DMS 273 (cell line): ENCODE data around the gene ENPP4.
"Not testable (repeated sequence)": the region's sequence is repeated elsewhere in the genome, so short reads cannot be mapped to it uniquely, and the experiment has no call there.

Experiments used
- DNase-seq: peaks from one replicate; lab custom pipeline; 2025; ENCODE audit not compliant: unreplicated experiment; lab: John Stamatoyannopoulos, UW

Gene ENPP4

GRCh38 chr6:46130666-46131065, 877 bp downstream of the ENPP4 start:
- no peak for DNase-seq

- DNase-seq: not testable (repeated sequence)
These were observed 1.5 kb downstream of the ENPP4 start for GRCh38 chr6:46131291-46131690.

- DNase-seq: no peak
These were observed 4.4 kb downstream of the ENPP4 start for GRCh38 chr6:46134216-46134615.

- DNase-seq: no peak
These were observed 5.4 kb downstream of the ENPP4 start for GRCh38 chr6:46135176-46135575.

GRCh38 chr6:46136831-46137230, 7.0 kb downstream of the ENPP4 start:
- DNase-seq: no peak

- DNase-seq: no peak
These were observed 7.6 kb downstream of the ENPP4 start for GRCh38 chr6:46137387-46137786.

- no peak for DNase-seq
These were observed 8.5 kb downstream of the ENPP4 start for GRCh38 chr6:46138281-46138680.

GRCh38 chr6:46144270-46144669, 14.5 kb downstream of the ENPP4 start:
- DNase-seq: no peak

GRCh38 chr6:46149066-46149465, 19.3 kb downstream of the ENPP4 start:
- DNase-seq: not testable (repeated sequence)

GRCh38 chr6:46156701-46157100, 26.9 kb downstream of the ENPP4 start:
- no peak for DNase-seq

GRCh38 chr6:46159229-46159628, 29.4 kb downstream of the ENPP4 start:
- DNase-seq: no peak

- no peak for DNase-seq
These were observed 30.3 kb downstream of the ENPP4 start for GRCh38 chr6:46160102-46160501.

- DNase-seq: peak; percentile 93
These were observed 40.8 kb downstream of the ENPP4 start, which contains the start of gene ENPP5 for GRCh38 chr6:46170357-46171289. Gene ENPP5, minus strand, starts transcription at chr6:46170980. Its CDS starts 2,718 bp downstream, at chr6:46168262.

GRCh38 chr6:46172176-46172575, 42.4 kb downstream of the ENPP4 start:
- no peak for DNase-seq

GRCh38 chr6:46174904-46175303, 45.1 kb downstream of the ENPP4 start:
- no peak for DNase-seq

GRCh38 chr6:46175446-46175845, 45.7 kb downstream of the ENPP4 start:
- DNase-seq: no peak

- no peak for DNase-seq
These were observed 46.2 kb downstream of the ENPP4 start for GRCh38 chr6:46175976-46176375.

GRCh38 chr6:46184114-46184513, 54.3 kb downstream of the ENPP4 start:
- peak; percentile 8 for DNase-seq

- no peak for DNase-seq
These were observed 56.8 kb downstream of the ENPP4 start for GRCh38 chr6:46186583-46186982.

- no peak for DNase-seq
These were observed 59.9 kb downstream of the ENPP4 start for GRCh38 chr6:46189726-46190125.

GRCh38 chr6:46190889-46191288, 61.1 kb downstream of the ENPP4 start:
- no peak for DNase-seq

GRCh38 chr6:46191961-46192360, 62.2 kb downstream of the ENPP4 start:
- no peak for DNase-seq
